ENCODE results near the gene PRH2. TPM values are rescaled to one million over a fixed set of nuclear protein-coding genes. Genes with fewer than 3 reads are reported as not detected.

The PRH2 gene
- total and polyA plus RNA-seq, 2 experiments from 2014 or later, result 0.36 to 0.69 TPM

- TF ChIP-seq STAT1 (IDR thresholded peaks at IDR 0.05; ENCODE audit: unreplicated experiment) (no peak), EZH2phosphoT487 (IDR thresholded peaks at IDR 0.05; ENCODE audit: unreplicated experiment) (no peak), EZH2 (IDR thresholded peaks at IDR 0.05; ENCODE audit: low read depth, unreplicated experiment) (no peak), CREB1 (CRISPR knock-in tag; IDR thresholded peaks at IDR 0.05; ENCODE audit: low read depth) (no peak), CTCF (conservative IDR thresholded peaks at IDR 0.05; ENCODE audit: low read depth in 2 of 2) (no peak), NANOG (IDR thresholded peaks at IDR 0.05; ENCODE audit: borderline replicate concordance) (no peak)
Measured at GRCh38 chr12:10900530-10900929, 28.5 kb upstream of the PRH2 start (continued).

- no peaks in the 10 kb centered on the region for H3K27me3 ChIP-seq (ENCODE audit: insufficient read depth)
- peak overlapping the region; percentile 59; the same call in 1 of the 2 replicates for H3K27ac Mint-ChIP-seq
- no peak for ATAC-seq
- H3K27me3 Mint-ChIP-seq (ENCODE audit: insufficient read depth, low read depth, poor library complexity), result no peaks in the 10 kb centered on the region
- no peak overlapping the region for H2AFZ ChIP-seq
- H3K4me1 ChIP-seq (ENCODE audit: insufficient read depth), result no peaks in the 10 kb centered on the region
- no peaks in the 10 kb centered on the region for H3K36me3 ChIP-seq (ENCODE audit: insufficient read depth)
- no peaks in the 10 kb centered on the region for H4K20me1 ChIP-seq (replicated peaks; ENCODE audit: insufficient read depth)
- H3K79me2 ChIP-seq (replicated peaks; ENCODE audit: insufficient read depth), result 0 out of 2 replicates have a peak, but pooled peaks cover 3% of the 10 kb centered on the region
- no peaks in the 10 kb centered on the region for H3F3A ChIP-seq (replicated peaks; ENCODE audit: low read depth)
- H3K4me2 ChIP-seq, result no peak overlapping the region
- DNase-seq (ENCODE audit: low spot score), result no peak
- peaks cover 25% of the 10 kb centered on the region for H3K36me3 Mint-ChIP-seq (ENCODE audit: low read depth)
- H3K4me3 ChIP-seq, result no peak overlapping the region
- no peak overlapping the region for H3K4me3 Mint-ChIP-seq
- peaks cover 22% of the 10 kb centered on the region for H3K9me3 Mint-ChIP-seq
- no peaks in the 10 kb centered on the region; the same call in 1 of the 2 replicates for H3K9me2 ChIP-seq (ENCODE audit: insufficient read depth)
- H3K27ac ChIP-seq (ENCODE audit: low read depth), result no peak overlapping the region
- no peaks in the 10 kb centered on the region for H3K4me1 Mint-ChIP-seq
- TF ChIP-seq CTCF (conservative IDR thresholded peaks at IDR 0.05; ENCODE audit: low read depth in 2 of 2) (no peak), REST (IDR thresholded peaks at IDR 0.05; ENCODE audit: unreplicated experiment) (no peak), JUNB (IDR thresholded peaks at IDR 0.05; ENCODE audit: unreplicated experiment) (no peak), POLR2AphosphoS5 (IDR thresholded peaks at IDR 0.05; ENCODE audit: low read depth) (no peak), EZH2phosphoT487 (IDR thresholded peaks at IDR 0.05; ENCODE audit: unreplicated experiment) (no peak), ZNF331 (CRISPR knock-in tag; IDR thresholded peaks at IDR 0.05; ENCODE audit: low read depth) (no peak), ETS1 (IDR thresholded peaks at IDR 0.05) (no peak), STAT1 (IDR thresholded peaks at IDR 0.05; ENCODE audit: unreplicated experiment) (no peak), NANOG (IDR thresholded peaks at IDR 0.05; ENCODE audit: borderline replicate concordance) (no peak), EZH2 (IDR thresholded peaks at IDR 0.05; ENCODE audit: low read depth, unreplicated experiment) (no peak), CREB1 (CRISPR knock-in tag; IDR thresholded peaks at IDR 0.05; ENCODE audit: low read depth) (no peak)
Measured at GRCh38 chr12:10900972-10901371, 28.1 kb upstream of the PRH2 start.

Data from GM23338 (cell line).